Fibroblast of mammary gland (primary cell): ENCODE data around the gene WNT6.
A peak's percentile ranks its signal among the peaks of the same experiment; 100 is the strongest.
"Not testable (repeated sequence)": the region's sequence is repeated elsewhere in the genome, so short reads cannot be mapped to it uniquely, and the experiment has no call there.

Experiments used
- DNase-seq: peaks from one replicate; pipeline ENCODE4 v3.0.0-alpha.2; 2010; ENCODE audit warnings: low read depth
- H3K4me3 ChIP-seq: 2 replicates; pipeline ENCODE4 v1.5.1; 2011; ENCODE audit warnings: low read depth, mild to moderate bottlenecking, low read length, moderate library complexity; ENCODE audit not compliant: control insufficient read depth
- TF ChIP-seq, protein P1 (sequence below): conservative IDR thresholded peaks from 2 replicates; pipeline ENCODE4 v1.5.1; 2011; ENCODE audit warnings: low read depth, low read length, inconsistent platforms; ENCODE audit not compliant: control insufficient read depth, insufficient read depth

The WNT6 gene

DNA sequence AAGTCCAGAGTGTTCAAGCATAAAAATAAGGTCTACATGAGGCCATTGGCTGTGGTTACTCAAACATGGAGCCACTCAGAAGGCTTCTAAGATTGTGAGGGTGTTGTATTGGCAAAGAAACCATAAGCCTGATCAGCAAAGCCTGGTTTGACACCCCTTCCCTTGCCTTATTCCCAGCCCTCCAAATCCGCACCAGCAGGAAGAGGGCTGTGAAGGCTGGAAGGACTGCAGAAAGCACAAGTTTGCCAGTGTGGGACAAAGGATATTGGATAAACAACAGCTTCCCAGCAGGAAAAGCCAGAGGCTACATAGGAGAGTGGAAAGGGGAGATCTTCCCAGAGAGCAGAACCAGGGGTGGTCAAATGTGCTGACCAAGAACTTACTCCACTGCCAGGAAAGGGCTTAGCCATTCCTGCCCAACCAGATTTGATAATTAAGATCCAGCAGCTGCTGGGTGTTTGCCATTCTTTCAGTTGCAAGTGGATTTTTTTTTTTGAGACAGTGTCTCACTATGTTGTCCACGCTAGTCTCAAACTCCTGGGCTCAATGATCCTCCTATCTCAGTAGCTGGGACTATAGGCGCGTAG is 26.5 kb upstream of the WNT6 start:
- TF ChIP-seq, protein P1, sequence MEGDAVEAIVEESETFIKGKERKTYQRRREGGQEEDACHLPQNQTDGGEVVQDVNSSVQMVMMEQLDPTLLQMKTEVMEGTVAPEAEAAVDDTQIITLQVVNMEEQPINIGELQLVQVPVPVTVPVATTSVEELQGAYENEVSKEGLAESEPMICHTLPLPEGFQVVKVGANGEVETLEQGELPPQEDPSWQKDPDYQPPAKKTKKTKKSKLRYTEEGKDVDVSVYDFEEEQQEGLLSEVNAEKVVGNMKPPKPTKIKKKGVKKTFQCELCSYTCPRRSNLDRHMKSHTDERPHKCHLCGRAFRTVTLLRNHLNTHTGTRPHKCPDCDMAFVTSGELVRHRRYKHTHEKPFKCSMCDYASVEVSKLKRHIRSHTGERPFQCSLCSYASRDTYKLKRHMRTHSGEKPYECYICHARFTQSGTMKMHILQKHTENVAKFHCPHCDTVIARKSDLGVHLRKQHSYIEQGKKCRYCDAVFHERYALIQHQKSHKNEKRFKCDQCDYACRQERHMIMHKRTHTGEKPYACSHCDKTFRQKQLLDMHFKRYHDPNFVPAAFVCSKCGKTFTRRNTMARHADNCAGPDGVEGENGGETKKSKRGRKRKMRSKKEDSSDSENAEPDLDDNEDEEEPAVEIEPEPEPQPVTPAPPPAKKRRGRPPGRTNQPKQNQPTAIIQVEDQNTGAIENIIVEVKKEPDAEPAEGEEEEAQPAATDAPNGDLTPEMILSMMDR = no peak
- no peak for DNase-seq
- H3K4me3 ChIP-seq = no peak overlapping the region

DNA sequence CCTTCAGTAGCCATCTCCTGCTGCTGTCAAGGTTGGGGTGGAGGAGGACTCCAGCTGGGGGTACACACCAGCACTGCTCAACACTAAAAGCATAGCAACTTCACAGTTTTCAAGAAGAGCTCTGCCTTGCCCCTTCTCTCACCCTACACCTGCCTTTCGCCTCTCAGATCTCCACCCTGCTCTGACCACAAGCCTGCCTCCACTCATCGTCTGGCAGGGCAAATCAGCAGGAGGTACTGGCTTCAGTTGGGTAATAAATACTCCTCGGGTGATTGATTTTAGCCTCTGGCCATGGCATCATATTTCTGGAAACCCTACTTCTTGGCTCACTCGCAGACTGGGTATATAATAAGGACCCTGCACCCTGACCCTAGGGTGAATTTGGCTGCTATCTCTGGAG is 24.9 kb upstream of the WNT6 start:
- TF ChIP-seq, protein P1 = no peak
- H3K4me3 ChIP-seq = no peak overlapping the region
- no peak for DNase-seq

DNA sequence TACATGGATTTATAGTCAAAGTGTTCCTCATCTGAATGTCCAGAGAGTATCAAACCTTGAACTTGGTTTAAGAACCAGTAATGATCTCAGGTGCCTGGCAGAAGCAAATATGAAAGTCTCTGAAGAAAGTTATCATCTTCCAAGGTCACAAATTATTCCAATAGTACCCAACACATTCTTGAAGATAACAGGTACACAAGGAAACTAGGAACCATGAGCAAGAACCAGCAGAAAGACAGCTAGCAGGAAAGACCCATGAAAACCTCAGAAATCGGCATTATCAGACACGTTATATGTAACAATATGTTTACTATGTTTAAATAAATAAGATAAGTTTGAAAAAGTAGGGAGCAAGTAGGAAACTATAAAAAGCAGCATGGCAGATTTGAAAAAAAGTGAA is 22.1 kb upstream of the WNT6 start:
- DNase-seq = no peak
- TF ChIP-seq, protein P1 = no peak
- no peak overlapping the region for H3K4me3 ChIP-seq

DNA sequence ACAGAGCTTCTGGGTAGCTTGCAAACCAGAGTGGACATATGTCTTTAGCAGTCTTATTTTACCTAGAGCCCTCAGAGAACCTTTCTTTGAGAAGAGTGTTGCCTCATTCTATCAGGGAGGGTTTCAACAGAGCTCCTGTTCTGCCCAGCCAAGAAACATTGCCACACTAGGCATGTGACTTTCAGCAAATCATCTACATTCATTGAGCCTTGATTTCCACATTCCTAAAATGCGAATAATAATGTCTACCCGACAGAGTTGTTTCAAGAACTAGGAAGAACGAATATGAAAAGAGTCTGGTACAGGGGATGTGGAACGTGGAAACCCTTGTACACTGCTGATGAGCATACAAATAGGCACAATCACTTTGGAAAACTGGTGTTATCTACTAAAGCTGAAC is 20.2 kb upstream of the WNT6 start:
- H3K4me3 ChIP-seq = no peak overlapping the region
- peak; percentile 78 for DNase-seq
- TF ChIP-seq, protein P1 = no peak

DNA sequence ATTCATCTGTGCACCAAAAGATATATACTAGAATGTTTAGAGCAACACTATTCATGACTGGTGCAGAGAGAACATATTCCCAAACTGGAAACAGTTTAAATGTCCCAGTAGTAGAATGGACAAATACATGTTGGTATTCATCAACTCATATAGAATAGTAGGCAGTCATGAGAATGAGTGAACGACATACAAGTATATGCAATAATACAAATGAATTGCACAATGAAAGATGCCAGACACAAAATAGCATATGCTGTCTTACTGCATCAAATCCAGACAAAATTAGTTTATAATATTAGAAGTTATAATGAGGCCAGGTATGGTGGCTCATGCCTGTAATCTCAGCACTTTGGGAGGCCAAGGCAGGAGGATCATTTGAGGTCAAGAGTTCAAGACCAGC is 19.7 kb upstream of the WNT6 start:
- TF ChIP-seq, protein P1 = no peak
- peak; percentile 6 for DNase-seq
- H3K4me3 ChIP-seq = no peak overlapping the region

DNA sequence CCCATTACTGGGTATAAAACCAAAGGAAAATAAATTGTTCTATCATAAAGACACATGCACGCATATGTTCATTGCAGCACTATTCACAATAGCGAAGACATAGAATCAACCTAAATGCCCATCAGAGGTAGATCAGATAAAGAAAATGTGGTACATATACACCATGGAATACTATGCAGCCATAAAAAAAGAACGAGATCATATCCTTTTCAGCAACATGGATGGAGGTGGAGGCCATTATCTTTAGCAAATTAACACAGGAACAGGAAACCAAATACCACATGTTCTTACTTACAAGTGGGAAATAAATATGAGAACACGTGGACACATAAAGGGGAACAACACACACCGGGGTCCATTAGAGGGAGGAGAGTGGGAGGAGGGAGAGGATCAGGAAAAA is 15.3 kb upstream of the WNT6 start:
- not testable (repeated sequence) for DNase-seq, H3K4me3 ChIP-seq

DNA sequence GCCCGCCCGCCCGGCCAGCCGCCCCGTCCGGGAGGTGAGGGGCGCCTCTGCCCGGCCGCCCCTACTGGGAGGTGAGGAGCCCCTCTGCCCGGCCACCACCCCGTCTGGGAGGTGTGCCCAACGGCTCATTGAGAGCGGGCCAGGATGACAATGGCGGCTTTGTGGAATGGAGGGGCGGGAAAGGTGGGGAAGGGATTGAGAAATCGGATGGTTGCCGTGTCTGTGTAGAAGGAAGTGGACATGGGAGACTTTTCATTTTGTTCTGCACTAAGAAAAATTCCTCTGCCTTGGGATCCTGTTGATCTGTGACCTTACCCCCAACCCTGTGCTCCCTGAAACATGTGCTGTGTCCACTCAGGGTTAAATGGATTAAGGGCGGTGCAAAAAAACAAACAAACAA is 12.6 kb upstream of the WNT6 start:
- not testable (repeated sequence) for DNase-seq, H3K4me3 ChIP-seq

DNA sequence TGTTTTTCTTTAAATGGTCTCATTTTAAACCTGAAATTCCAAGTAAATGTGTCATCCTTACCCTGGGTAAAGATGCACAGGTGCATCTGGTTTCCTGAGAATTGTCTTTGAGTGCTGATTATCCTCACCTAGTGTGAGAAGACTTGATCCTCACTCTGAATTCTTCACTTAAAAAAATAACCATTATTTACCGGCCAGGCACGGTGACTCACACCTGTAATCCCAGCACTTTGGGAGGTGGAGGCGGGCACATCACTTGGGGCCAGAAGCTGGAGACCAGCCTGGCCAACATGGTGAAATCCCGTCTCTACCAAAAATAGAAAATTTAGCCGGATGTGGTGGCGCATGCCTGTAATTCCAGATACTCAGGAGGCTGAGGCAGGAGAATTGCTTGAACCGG is 9.9 kb upstream of the WNT6 start:
- DNase-seq = no peak
- TF ChIP-seq, protein P1 = no peak
- H3K4me3 ChIP-seq = no peak overlapping the region
